HG02840 (cell line): ENCODE data around the gene NDUFAF3.

ENCODE experiments used
- ATAC-seq: cut with Tn5 transposase; IDR thresholded peaks from one replicate; pipeline ENCODE4 v1.9.1; 2021; ENCODE audit warnings: mild to moderate bottlenecking, moderate library complexity, moderate number of reproducible peaks; ENCODE audit not compliant: unreplicated experiment, low FRiP score

Gene NDUFAF3

DNA sequence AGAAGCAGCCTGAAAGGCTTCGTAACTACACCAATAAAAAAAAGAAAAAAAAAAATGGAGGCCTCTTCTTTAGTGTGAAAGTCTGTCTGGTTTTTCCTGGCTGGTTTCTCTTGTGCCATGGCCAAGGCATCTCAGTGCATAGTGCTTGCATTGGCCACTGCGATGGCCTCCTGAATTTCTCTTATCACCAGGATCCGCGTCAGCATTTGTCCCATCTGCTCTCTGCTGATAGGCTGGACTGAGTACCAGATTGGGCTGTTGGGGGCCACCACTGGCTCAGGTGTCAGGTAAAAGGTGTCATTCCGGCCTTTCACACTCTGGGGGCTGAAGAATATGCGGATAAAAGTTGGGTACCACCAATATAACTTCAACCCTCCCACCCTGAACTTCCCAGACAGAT lies 8.4 kb downstream of the NDUFAF3 start:
- no peak for ATAC-seq

DNA sequence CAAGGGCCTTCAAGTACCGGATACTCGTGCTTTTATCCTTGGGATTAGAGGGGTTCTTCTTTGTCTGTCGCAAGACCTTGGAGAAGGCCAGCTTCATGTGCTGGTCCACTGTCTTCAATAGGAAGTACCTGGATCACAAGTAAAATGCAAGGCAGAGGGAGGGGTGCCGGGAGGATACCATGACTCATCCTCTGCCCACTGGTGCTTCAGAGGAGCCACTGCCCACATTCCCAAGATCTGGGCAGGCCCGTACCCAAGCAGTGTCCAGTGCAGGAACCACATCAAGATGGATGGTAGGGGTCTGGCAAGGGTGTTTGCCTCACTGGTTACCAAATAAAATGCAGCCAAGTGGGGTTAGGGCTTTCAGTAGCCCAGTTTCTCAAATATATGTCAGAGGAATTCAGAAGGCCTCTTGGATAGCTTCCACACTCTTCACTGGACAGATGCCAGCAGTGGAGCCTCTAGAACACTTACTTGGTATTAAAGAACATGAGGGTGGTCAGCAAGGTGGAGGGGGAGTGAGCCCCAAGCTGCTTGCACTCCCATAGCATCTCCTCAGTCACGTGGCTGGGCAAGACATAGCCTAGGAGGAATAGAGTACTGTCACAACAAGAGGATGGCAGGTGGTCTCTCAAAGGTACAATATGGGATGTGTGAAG lies 10.9 kb downstream of the NDUFAF3 start:
- no peak for ATAC-seq

DNA sequence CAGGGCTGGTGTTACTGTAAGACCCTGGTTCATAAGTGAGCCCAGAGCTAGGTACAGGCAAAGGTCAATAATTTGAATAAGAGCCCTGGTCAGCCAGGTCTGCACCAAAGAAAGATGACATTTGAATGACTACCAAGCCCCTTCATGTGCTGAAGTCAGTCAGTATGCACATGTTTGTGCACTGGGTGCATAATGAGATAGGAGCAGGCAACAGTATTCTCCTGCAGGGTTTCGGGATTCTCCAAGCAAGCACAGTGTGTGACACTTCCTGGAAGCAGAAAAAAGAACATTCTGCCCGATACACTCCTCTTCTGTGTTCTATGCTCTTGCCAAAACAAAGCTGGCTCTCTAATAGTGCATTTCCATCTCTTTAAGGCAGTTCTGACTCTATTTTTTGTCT lies 12.7 kb downstream of the NDUFAF3 start:
- no peak for ATAC-seq

DNA sequence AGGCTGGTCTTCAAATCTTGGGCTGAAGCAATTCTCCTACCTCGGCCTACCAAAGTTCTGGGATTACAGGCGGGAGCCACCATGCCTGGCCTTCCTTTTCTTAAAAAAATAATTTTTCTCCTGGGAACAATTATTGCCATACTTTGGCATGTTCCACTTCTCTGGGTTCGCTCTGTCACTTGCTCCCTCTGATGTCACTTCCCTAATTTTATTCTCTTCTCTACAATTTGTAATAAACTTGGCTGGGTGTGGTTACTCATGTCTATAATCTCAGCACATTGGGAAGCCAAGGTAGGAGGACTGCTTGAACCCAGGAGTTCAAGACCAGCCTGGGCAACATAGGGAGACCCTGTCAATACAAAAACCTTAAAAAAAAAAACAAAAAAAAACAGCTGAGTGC lies 13.4 kb downstream of the NDUFAF3 start:
- ATAC-seq, result no peak

DNA sequence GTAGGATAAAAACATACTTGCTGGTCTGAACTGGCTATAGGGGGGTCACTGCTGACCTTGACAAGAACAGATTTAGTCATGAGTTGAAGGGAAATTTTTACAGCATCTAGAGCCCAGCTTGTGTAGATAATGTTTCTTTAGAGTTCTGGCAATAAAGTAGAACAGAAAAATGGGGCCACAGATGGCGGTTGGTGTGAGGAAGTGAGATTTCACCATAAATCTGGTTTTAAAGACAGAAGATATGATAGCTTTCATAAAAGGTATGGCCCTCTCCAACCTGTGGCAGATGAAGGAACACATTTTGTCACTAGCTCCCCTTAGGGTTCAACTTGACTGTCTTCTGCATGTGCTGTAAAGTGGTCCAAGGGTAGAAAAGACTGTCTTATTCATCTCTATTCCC lies 31.6 kb downstream of the NDUFAF3 start:
- no peak for ATAC-seq

DNA sequence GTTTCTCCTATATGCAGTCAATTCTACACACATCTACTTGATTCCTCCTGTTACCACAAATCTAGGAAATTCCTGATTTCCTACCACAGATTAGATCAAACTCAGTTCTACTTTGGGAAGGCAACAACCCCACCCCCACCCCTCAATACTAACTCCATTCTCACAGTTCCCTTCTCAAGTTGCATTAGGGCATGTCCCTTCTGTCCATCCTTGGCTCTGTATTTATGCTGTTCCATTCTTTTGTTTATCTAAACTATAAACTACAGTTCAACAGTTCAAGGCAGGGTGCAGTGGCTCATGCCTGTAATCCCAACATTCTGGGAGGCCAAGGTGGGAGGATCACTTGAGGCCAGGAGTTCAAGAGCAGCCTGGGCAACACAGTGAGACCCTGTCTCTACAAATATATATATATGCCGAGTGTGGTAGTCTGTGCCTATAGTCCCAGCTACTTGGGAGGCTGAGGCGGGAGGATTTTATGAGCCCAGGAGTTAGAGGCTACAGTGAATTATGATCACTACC lies 32.5 kb downstream of the NDUFAF3 start:
- ATAC-seq, result no peak

DNA sequence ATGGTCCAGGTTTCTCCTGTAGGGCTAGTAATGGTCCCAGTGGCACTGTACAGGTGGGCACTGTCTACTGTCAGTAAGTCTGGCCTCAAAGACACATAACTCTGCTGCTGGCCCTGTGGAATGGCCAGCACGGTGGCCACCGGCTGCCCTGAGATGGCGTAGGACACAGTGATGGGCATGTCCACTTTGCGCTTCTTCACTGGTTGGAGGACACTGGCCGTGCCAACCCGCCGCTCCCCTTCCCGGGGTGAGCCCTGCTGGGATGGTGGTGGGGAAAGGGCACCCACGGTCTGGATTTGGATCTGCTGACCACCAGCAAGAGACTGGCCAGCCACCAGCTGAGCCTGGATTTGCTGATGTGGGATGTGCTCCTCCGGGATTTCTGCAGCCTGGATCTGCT lies 35.3 kb downstream of the NDUFAF3 start:
- ATAC-seq, result no peak

DNA sequence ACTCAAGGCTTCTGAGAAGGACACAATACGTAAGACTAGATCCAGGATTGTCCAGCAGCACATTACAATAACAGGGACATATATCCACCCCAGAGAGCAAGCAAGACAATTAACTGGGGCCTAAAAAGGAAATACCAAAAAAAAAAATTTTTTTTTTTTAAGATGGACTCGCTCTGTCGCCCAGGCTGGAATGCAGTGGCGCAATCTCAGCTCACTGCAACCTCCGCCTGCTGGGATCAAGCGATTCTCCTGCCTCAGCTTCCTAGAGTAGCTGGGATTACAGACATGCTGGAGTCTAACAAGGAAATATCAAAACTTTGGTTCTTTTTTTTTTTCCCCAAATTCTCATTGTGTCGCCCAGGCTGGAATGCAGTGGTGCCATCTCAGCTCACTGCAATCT lies 36.1 kb downstream of the NDUFAF3 start:
- no peak for ATAC-seq
